CD4-positive, alpha-beta T cell (primary cell): ENCODE measurements around the gene LAMA4. TPM values are rescaled to one million over a fixed set of nuclear protein-coding genes. Genes with fewer than 3 reads are reported as not detected.

Experiments
- ATAC-seq: fragments of 200-7000 bp; cut with Tn5 transposase; one replicate; pipeline ENCODE4 v1.10.0; 2022; ENCODE audit warnings: mild to moderate bottlenecking; ENCODE audit not compliant: poor library complexity
- CTCF ChIA-PET: fragments of 350-600 bp; sonication (Branson Sonifier 250); formaldehyde crosslinking; loops from one replicate; lab custom pipeline; 2021; ENCODE audit warnings: antibody characterized with exemption, inconsistent platforms; lab: Charles Lee
- POLR2A ChIA-PET: fragments of 350-600 bp; sonication (Branson Sonifier 250); formaldehyde crosslinking; loops from one replicate; lab custom pipeline; 2021; ENCODE audit warnings: antibody characterized with exemption, inconsistent platforms; lab: Charles Lee
- DNase-seq, 14 experiments: peaks; one replicate each; pipeline ENCODE4 v3.0.0-alpha.2; 2013 to 2020; ENCODE audit warnings: mixed read lengths in 2 of 14
- H3K27ac ChIP-seq, 2 donors: one replicate each; pipeline versions ENCODE4 v1.5.1 to v1.7.0; 2013; ENCODE audit warnings: low read length in 2 of 2, low read depth in 1 of 2, mild to moderate bottlenecking in 1 of 2
- H3K27me3 ChIP-seq, 2 experiments: 1 replicate in 1 of 2; 2 replicates in 1 of 2; pipeline versions ENCODE4 v1.6.1 to v1.7.0; 2013; ENCODE audit warnings: low read length in 2 of 2, control low read depth in 1 of 2, mild to moderate bottlenecking in 1 of 2, moderate library complexity in 1 of 2; ENCODE audit not compliant: insufficient read depth in 2 of 2, control insufficient read depth in 1 of 2
- H3K36me3 ChIP-seq: one replicate; pipeline ENCODE4 v1.6.1; 2013; ENCODE audit warnings: low read length, control low read depth; ENCODE audit not compliant: insufficient read depth
- H3K4me1 ChIP-seq: one replicate; pipeline ENCODE4 v1.6.1; 2013; ENCODE audit warnings: low read length, control low read depth; ENCODE audit not compliant: insufficient read depth
- H3K4me3 ChIP-seq: one replicate; pipeline ENCODE4 v1.5.1; 2013; ENCODE audit warnings: mild to moderate bottlenecking, low read length, moderate library complexity
- H3K9me3 ChIP-seq, 2 experiments: 1 replicate in 1 of 2; 2 replicates in 1 of 2; pipeline versions ENCODE4 v1.6.1 to v1.7.0; 2013; ENCODE audit warnings: low read length in 2 of 2, mild to moderate bottlenecking in 2 of 2, control low read depth in 1 of 2, moderate library complexity in 1 of 2; ENCODE audit not compliant: control insufficient read depth in 1 of 2, insufficient read depth in 1 of 2
- H3K27ac Mint-ChIP-seq: one replicate; pipeline ENCODE4 v1.8.0; 2020; ENCODE audit warnings: mixed read lengths
- H3K27me3 Mint-ChIP-seq: one replicate; pipeline ENCODE4 v1.8.0; 2021; ENCODE audit warnings: mixed read lengths
- H3K36me3 Mint-ChIP-seq: one replicate; pipeline ENCODE4 v1.8.0; 2021; ENCODE audit warnings: low read depth, mixed read lengths
- H3K4me1 Mint-ChIP-seq: one replicate; pipeline ENCODE4 v1.8.0; 2021; ENCODE audit warnings: low read depth, mixed read lengths
- H3K4me3 Mint-ChIP-seq: one replicate; pipeline ENCODE4 v1.8.0; 2020; ENCODE audit warnings: mild to moderate bottlenecking, mixed read lengths
- H3K9me3 Mint-ChIP-seq: one replicate; pipeline ENCODE4 v1.8.0; 2020; ENCODE audit warnings: mixed read lengths
- CTCF ChIP-seq: fragments of 200-600 bp; IDR thresholded peaks from one replicate; pipeline ENCODE4 v1.8.0; 2022; ENCODE audit warnings: antibody characterized with exemption, mild to moderate bottlenecking
- intact Hi-C, 2 experiments: fragments of 100-400 bp; cut with DNase I in 1 of 2; cut with micrococcal nuclease in 1 of 2; formaldehyde crosslinking; loops; one replicate each; pipeline versions ENCODE4 v1.15.1 to v1.9.0; 2023 to 2025; cut with DNase I, micrococcal nuclease
- total RNA-seq, 174 experiments: library from RNA in 2 of 174; stranded (reverse) in 2 of 174; gene quantifications; one replicate each; pipeline ENCODE4 v1.2.3 and lab custom pipeline; 2021 to 2026

Gene LAMA4
- total RNA-seq, 2 experiments from 2014 or later: not detected

- ChIA-PET POLR2A (no interaction called here), CTCF (no interaction called here)
- Histone ChIP-seq H3K4me1 (no peaks in the 10 kb centered on the region), H3K9me3 (no peaks in the 10 kb centered on the region), H3K27ac (no peak overlapping the region), H3K36me3 (no peaks in the 10 kb centered on the region), H3K27me3 (peaks cover 0 to 3% of the 10 kb centered on the region in 2 experiments), H3K4me3 (no peak overlapping the region)
- Mint-ChIP-seq H3K4me1 (no peaks in the 10 kb centered on the region), H3K4me3 (no peak overlapping the region), H3K27me3 (peaks cover 24% of the 10 kb centered on the region), H3K36me3 (no peaks in the 10 kb centered on the region), H3K27ac (no peak overlapping the region), H3K9me3 (no peaks in the 10 kb centered on the region)
- intact Hi-C loops: no loop called here
- DNase-seq (no peak), ATAC-seq (no peak)
- TF ChIP-seq CTCF: no peak
Observed at GRCh38 chr6:112128208-112128607, 126.2 kb downstream of the LAMA4 start.

- Mint-ChIP-seq H3K4me3 (no peak overlapping the region), H3K9me3 (no peaks in the 10 kb centered on the region), H3K27me3 (peaks cover 12% of the 10 kb centered on the region), H3K36me3 (no peaks in the 10 kb centered on the region), H3K4me1 (no peaks in the 10 kb centered on the region), H3K27ac (no peak overlapping the region)
- POLR2A ChIA-PET: no interaction called here
- Histone ChIP-seq H3K36me3 (no peaks in the 10 kb centered on the region), H3K27ac (no peak overlapping the region), H3K4me3 (no peak overlapping the region), H3K9me3 (no peaks in the 10 kb centered on the region), H3K4me1 (no peaks in the 10 kb centered on the region), H3K27me3 (peaks cover 0 to 3% of the 10 kb centered on the region in 2 experiments)
- intact Hi-C loops: no loop called here
- DNase-seq: no peak
- no peak for TF ChIP-seq CTCF
- CTCF ChIA-PET: no interaction called here
- ATAC-seq: no peak
Observed at GRCh38 chr6:112123982-112124381, 130.4 kb downstream of the LAMA4 start.

GRCh38 chr6:112122756-112123155, 131.6 kb downstream of the LAMA4 start:
- H3K27ac Mint-ChIP-seq: no peak overlapping the region
- DNase-seq (peak in 1 of 14 experiments; percentile 2), ATAC-seq (no peak)
- H3K4me3 ChIP-seq: no peak overlapping the region
- no peak overlapping the region for H3K4me3 Mint-ChIP-seq
- H3K9me3 Mint-ChIP-seq: no peaks in the 10 kb centered on the region
- no peaks in the 10 kb centered on the region for H3K9me3 ChIP-seq
- no peak overlapping the region for H3K27ac ChIP-seq
- CTCF ChIA-PET: no interaction called here
- intact Hi-C loops: no loop called here
- no peaks in the 10 kb centered on the region for H3K4me1 ChIP-seq
- H3K27me3 Mint-ChIP-seq: peaks cover 6% of the 10 kb centered on the region
- TF ChIP-seq CTCF: no peak
- H3K36me3 Mint-ChIP-seq: no peaks in the 10 kb centered on the region
- peaks cover 0 to 3% of the 10 kb centered on the region in 2 experiments for H3K27me3 ChIP-seq
- H3K36me3 ChIP-seq: no peaks in the 10 kb centered on the region
- POLR2A ChIA-PET: no interaction called here
- no peaks in the 10 kb centered on the region for H3K4me1 Mint-ChIP-seq
